GM20431 (cell line): ENCODE measurements around the gene CPLANE2.
"Not testable (repeated sequence)": the region's sequence is repeated elsewhere in the genome, so short reads cannot be mapped to it uniquely, and the experiment has no call there.

Source experiments
- in situ Hi-C: fragments of 300-500 bp; cut with MseI, MboI; formaldehyde crosslinking; loops from one replicate; pipeline ENCODE4 v1.15.0; 2020; ENCODE audit warnings: low sequenced_read_pairs; ENCODE audit not compliant: unreplicated experiment

Gene CPLANE2, protein sequence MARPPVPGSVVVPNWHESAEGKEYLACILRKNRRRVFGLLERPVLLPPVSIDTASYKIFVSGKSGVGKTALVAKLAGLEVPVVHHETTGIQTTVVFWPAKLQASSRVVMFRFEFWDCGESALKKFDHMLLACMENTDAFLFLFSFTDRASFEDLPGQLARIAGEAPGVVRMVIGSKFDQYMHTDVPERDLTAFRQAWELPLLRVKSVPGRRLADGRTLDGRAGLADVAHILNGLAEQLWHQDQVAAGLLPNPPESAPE

GRCh38 chr1:16236511-16237342, at the start of gene CPLANE2:
TSS of gene CPLANE2 (minus strand) at chr1:16237183. CDS start at chr1:16236742, 441 bp downstream.
- in situ Hi-C loops = no loop called here

DNA sequence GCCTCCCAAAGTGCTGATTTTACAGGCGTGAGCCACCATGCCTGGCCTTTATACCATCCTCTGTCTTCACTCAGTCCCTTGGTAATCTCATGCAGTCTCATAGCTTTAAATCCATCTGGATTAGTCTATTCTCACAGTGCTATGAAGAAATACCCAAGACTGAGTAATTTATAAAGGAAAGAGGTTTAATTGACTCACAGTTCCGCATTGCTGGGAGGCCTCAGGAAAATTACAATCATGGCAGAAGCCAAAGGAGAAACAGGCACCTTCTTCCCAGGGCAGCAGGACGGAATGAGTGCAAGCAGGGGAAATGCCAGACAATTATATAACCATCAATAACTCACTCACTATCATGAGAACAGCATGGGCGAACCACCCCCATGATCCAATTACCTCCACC, 49.1 kb upstream of the CPLANE2 start:
- in situ Hi-C loops = no loop called here

DNA sequence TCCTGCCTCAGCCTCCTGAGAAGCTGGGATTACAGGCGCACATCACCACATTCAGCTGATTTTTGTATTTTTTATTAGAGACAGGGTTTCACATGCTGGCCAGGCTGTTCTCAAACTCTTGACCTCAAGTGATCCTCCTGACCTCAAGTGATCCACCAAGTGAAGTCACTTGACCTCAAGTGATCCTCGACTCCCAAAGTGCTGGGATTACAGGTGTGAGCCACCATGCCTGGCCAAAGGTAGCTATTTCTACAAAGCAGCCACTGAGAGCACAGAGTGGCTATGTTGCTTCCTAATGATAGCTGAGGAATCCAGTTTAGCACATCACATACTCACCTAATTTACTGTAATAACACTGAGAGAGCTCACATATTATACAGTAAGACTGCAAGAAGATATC, 44.8 kb upstream of the CPLANE2 start:
- in situ Hi-C loops = no loop called here

- in situ Hi-C loops = no loop called here
Measured at GRCh38 chr1:16279186-16279585, 42.2 kb upstream of the CPLANE2 start.

- in situ Hi-C loops = no loop called here
Measured at GRCh38 chr1:16276302-16277030, 39.5 kb upstream of the CPLANE2 start.

GRCh38 chr1:16275591-16275990, 38.6 kb upstream of the CPLANE2 start:
- in situ Hi-C loops = no loop called here

- in situ Hi-C loops = no loop called here
Measured at GRCh38 chr1:16267690-16268180, 30.8 kb upstream of the CPLANE2 start.

GRCh38 chr1:16266411-16267118, 29.6 kb upstream of the CPLANE2 start:
- in situ Hi-C loops = no loop called here

DNA sequence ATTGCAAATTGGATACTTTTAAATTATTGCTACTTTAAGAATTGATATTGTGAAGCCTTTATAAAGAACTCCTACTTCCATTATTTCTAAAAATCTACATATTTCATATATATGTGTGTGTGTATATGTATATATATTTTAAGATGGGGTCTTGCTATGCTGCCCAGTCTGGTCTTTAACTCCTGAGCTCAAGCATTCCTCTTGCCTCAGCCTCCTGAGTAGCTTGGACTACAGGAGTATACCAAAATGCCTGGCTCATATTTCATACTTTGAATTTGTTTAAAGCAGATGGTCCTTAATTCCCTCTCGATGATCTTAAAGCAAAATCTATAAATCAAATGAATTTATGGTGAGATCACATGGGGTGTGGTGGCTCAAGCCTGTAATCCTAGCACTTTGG, 25.1 kb upstream of the CPLANE2 start:
- in situ Hi-C loops = no loop called here

DNA sequence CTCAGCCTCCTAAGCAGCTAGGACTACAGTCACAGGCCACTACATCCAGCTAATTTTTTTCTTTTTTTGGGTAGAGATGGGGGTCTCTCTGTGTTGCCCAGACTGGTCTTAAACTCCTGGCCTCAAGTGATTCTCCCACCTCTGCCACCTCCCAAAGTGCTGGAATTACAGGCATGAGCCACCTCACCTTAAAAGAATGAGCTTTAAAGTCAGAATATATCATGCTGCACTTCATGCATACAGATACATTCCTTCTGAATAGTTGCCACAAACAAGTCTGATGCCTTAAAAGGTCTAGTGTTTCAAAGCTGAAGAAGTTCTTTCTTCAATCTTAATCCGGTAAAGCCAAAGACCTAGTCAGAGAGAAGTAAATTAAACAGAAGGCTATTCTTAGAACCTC, 23.8 kb upstream of the CPLANE2 start:
- in situ Hi-C loops = no loop called here

- in situ Hi-C loops = no loop called here
Measured at GRCh38 chr1:16258591-16259135, 21.7 kb upstream of the CPLANE2 start.

DNA sequence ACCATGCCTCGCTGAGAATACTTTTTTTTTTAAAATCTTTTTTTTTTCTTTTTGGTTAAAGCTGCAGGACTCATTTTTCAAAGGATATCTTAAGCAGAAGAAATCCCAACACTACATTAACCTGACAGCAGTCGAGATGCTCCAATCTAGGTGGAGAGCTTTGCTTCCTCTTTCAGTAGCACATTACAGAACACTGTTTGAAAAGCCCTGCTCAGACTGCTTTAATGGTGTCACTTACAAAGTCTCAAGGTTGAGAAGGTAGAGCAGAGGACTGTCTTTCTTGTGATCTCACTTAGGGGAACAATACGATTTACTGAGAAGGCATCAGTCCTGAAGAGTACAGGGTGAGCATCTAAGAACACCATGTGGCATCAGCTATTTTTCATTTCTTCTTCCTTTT, 21.0 kb upstream of the CPLANE2 start:
- in situ Hi-C loops = no loop called here

GRCh38 chr1:16257556-16257955, 20.6 kb upstream of the CPLANE2 start:
- in situ Hi-C loops = not testable (repeated sequence)

- in situ Hi-C loops = no loop called here
Measured at GRCh38 chr1:16256478-16256877, 19.5 kb upstream of the CPLANE2 start.

GRCh38 chr1:16254263-16254928, 17.4 kb upstream of the CPLANE2 start:
- in situ Hi-C loops = no loop called here

DNA sequence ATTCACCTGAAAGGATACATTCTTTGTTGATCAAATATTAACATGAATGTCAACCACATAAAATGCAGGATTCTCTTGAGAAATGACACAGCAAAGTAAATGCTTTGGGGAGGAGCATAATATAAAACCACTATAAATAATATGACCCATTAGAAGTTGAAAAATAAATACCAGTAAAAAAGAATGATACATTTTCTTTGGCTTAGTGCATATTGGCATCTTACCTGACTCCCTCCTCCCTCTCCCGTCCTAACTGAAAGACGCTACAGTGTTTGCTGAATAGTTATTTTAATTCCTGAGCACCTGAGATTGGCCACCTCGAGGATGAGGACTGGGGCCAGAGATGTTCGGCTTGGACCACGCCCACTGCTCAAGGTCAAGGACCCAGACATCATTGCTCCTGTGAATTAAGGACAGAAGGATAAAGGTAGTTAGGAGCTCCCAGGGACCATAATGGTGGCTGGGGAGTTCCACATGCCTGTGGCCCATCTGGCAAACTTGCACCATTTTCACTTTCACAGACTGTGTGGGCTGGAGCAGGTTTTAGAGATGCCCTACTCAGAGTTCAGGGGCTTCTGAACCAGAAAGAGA, 16.4 kb upstream of the CPLANE2 start:
- in situ Hi-C loops = no loop called here

DNA sequence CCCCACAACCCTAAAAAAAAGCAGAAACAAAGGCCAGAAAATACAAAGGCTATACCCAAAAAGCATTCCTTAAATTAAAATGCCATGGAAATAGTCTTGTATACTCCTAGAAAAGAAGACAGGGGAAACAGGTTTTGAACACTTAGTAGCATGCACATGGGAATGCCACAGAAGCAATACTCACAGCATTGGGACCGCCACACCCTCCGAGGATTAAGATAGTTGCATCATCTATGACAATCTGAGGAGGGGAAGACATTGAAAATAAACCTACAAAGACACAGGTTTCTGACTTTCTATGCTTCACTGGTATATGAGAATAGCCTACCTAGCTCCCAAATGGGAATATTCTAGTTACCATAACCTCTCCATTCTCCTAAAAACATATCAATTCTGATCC, 15.9 kb upstream of the CPLANE2 start:
- in situ Hi-C loops = no loop called here

DNA sequence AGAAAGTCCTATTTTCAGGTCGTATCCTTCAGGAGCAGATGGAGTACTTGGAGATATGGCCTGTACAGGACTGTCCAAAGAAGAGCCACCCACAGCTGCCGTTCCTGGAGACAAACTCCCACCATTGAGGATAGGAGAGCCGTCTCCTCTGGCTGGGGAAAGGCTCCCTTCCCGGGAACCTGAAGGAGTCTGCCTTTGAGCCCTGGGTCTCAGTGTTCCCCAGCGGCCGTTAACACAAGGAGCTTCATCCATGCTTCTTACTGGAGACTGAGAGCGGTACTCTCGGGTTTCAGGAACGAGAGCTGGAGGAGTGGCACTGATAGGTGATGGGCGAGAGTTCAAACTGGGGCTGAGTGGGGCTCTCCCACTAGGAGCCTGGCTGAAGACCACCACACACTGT, 14.4 kb upstream of the CPLANE2 start:
- in situ Hi-C loops = no loop called here
